ENCODE data around the gene WDR82.

- TF ChIP-seq POLR2AphosphoS5 (IDR thresholded peaks at IDR 0.05) = no peak
- no peak for TF ChIP-seq CTCF (IDR thresholded peaks at IDR 0.05)
Observed at GRCh38 chr3:52317208-52318000, 39.0 kb upstream of the WDR82 start.
